ENCODE results near the gene CD248.

The CD248 gene

GRCh38 chr11:66268952-66269905, 47.6 kb downstream of the CD248 start:
- DNase-seq, result no peak

- DNase-seq, result peak; percentile 99
Measured at GRCh38 chr11:66268244-66268951, 48.4 kb downstream of the CD248 start, which contains the start of gene RAB1B. Gene RAB1B, plus strand, starts transcription at chr11:66268639. Its CDS starts 41 bp downstream, at chr11:66268680.

- DNase-seq, result peak; percentile 83
Measured at GRCh38 chr11:66267379-66268243, 49.2 kb downstream of the CD248 start.

- DNase-seq, result no peak
Measured at GRCh38 chr11:66267039-66267378, 49.8 kb downstream of the CD248 start.

GRCh38 chr11:66266378-66267038, 50.3 kb downstream of the CD248 start:
- DNase-seq, result no peak

GRCh38 chr11:66265531-66266377, 51.1 kb downstream of the CD248 start:
- no peak for DNase-seq

GRCh38 chr11:66264914-66265313, 51.9 kb downstream of the CD248 start:
- DNase-seq, result no peak
